Panc1 (cell line): ENCODE data around the gene NELL2. TPM values are rescaled to one million over a fixed set of nuclear protein-coding genes. Genes with fewer than 3 reads are reported as not detected.
A peak's percentile ranks its signal among the peaks of the same experiment; 100 is the strongest.

Experiments
- ATAC-seq: fragments of 200-7000 bp; cut with Tn5 transposase; 2 replicates; pipeline ENCODE4 v1.9.1; 2020; ENCODE audit warnings: mild to moderate bottlenecking, moderate library complexity
- BruUV-seq: library from RNA; stranded (reverse); fragments of 400-500 nt; replicated peaks from 2 replicates; lab custom pipeline; 2021; lab: Mats Ljungman, UMichigan
- CTCF ChIA-PET: fragments of 300-600 bp; sonication (Branson Sonifier 250); formaldehyde crosslinking; loops from one replicate; lab custom pipeline; 2022; ENCODE audit warnings: antibody characterized with exemption; lab: Charles Lee
- POLR2A ChIA-PET: fragments of 300-600 bp; sonication (Branson Sonifier 250); formaldehyde crosslinking; loops from one replicate; lab custom pipeline; 2022; ENCODE audit warnings: antibody characterized with exemption; lab: Charles Lee
- DNase-seq: peaks from one replicate; pipeline ENCODE4 v3.0.0-alpha.2; 2010; ENCODE audit warnings: low read depth, low spot score
- H3K27ac ChIP-seq: 2 replicates; pipeline ENCODE4 v1.5.1; 2011; ENCODE audit warnings: mild to moderate bottlenecking, low read length, inconsistent platforms
- H3K27me3 ChIP-seq: fragments of 200-500 bp; sonication (Bioruptor generic); 2 replicates; pipeline ENCODE4 v1.6.0; 2014; ENCODE audit warnings: low read length, inconsistent platforms; ENCODE audit not compliant: control insufficient read depth, insufficient read depth
- H3K36me3 ChIP-seq: fragments of 200-500 bp; sonication (Bioruptor generic); 2 replicates; pipeline ENCODE4 v1.5.1; 2014; ENCODE audit warnings: inconsistent platforms, mild to moderate bottlenecking, low read length, moderate library complexity; ENCODE audit not compliant: control insufficient read depth, insufficient read depth
- H3K4me1 ChIP-seq: 2 replicates; pipeline ENCODE4 v1.5.1; 2011; ENCODE audit warnings: inconsistent platforms, mild to moderate bottlenecking, low read length, moderate library complexity; ENCODE audit not compliant: control insufficient read depth, insufficient read depth
- H3K4me3 ChIP-seq, 2 experiments: 2 replicates each; pipeline ENCODE4 v1.5.1; 2011 to 2012; ENCODE audit warnings: low read depth in 2 of 2, low read length in 2 of 2, mild to moderate bottlenecking in 2 of 2, inconsistent platforms in 1 of 2, moderate library complexity in 1 of 2
- H3K9me3 ChIP-seq: fragments of 200-500 bp; sonication (Bioruptor generic); 2 replicates; pipeline ENCODE4 v1.5.1; 2014; ENCODE audit warnings: low read depth, mild to moderate bottlenecking, inconsistent platforms, low read length, moderate library complexity; ENCODE audit not compliant: control insufficient read depth, insufficient read depth
- CTCF ChIP-seq: fragments of 450-650 bp; IDR thresholded peaks from 2 replicates; pipeline ENCODE4 v1.5.1; 2017; ENCODE audit warnings: mild to moderate bottlenecking
- POLR2AphosphoS5 ChIP-seq: IDR thresholded peaks from 2 replicates; pipeline ENCODE4 v1.6.1; 2012; ENCODE audit warnings: mild to moderate bottlenecking, low read depth, low read length, moderate library complexity
- REST ChIP-seq, 2 experiments: IDR thresholded peaks; 2 replicates each; pipeline ENCODE4 v1.6.1; 2011 to 2012; ENCODE audit warnings: low read depth in 2 of 2, control low read depth in 1 of 2, low read length in 1 of 2, mild to moderate bottlenecking in 1 of 2, moderate library complexity in 1 of 2; ENCODE audit not compliant: insufficient read depth in 1 of 2
- SIN3A ChIP-seq: IDR thresholded peaks from 2 replicates; pipeline ENCODE4 v1.6.1; 2012; ENCODE audit warnings: low read depth, mild to moderate bottlenecking, low read length, moderate library complexity, borderline replicate concordance; ENCODE audit not compliant: insufficient read depth
- TCF7L2 ChIP-seq: IDR thresholded peaks from 2 replicates; pipeline ENCODE4 v1.6.1; 2011; ENCODE audit warnings: mild to moderate bottlenecking, low read depth, low read length, inconsistent platforms
- in situ Hi-C: cut with HindIII; loops from 2 replicates; pipeline ENCODE4 v1.10.0; 2016; ENCODE audit warnings: low sequenced_read_pairs, low pct_unique_long_range_greater_than_20kb
- intact Hi-C: fragments of 100-400 bp; cut with micrococcal nuclease; formaldehyde crosslinking; loops from one replicate; pipeline ENCODE4 v1.10.0; 2022; ENCODE audit not compliant: unreplicated experiment
- total RNA-seq: library from RNA; stranded (reverse); gene quantifications from one replicate; pipeline ENCODE4 v1.2.1, GENCODE V29; 2021; ENCODE audit not compliant: unreplicated experiment

Gene NELL2
- total RNA-seq, 1 experiment from 2014 or later: 0.28 TPM

GRCh38 chr12:44873898-44874297 lies 2.2 kb downstream of the NELL2 start:
- Histone ChIP-seq H3K27ac (no peak overlapping the region), H3K4me3 (no peak overlapping the region), H3K36me3 (no peaks in the 10 kb centered on the region), H3K9me3 (no peaks in the 10 kb centered on the region), H3K27me3 (peaks cover 35% of the 10 kb centered on the region), H3K4me1 (peaks cover 10% of the 10 kb centered on the region; the same call in 1 of the 2 replicates)
- no peak for DNase-seq
- no peak for ATAC-seq
- no TSS peak for BruUV-seq
- in situ Hi-C loops (no loop called here), intact Hi-C loops (no loop called here)
- TF ChIP-seq POLR2AphosphoS5 (no peak), CTCF (peak; percentile 32; the same call in 1 of the 2 replicates)
- ChIA-PET CTCF (no interaction called here), POLR2A (no interaction called here)

- BruUV-seq: no TSS peak
- H3K4me1 ChIP-seq: no peaks in the 10 kb centered on the region
- intact Hi-C loops (no loop called here), in situ Hi-C loops (no loop called here)
- H3K27ac ChIP-seq: no peak overlapping the region
- peaks cover 14% of the 10 kb centered on the region for H3K27me3 ChIP-seq
- DNase-seq (no peak), ATAC-seq (no peak)
- H3K9me3 ChIP-seq: no peaks in the 10 kb centered on the region
- no peaks in the 10 kb centered on the region for H3K36me3 ChIP-seq
- POLR2A ChIA-PET: no interaction called here
- no peak overlapping the region for H3K4me3 ChIP-seq
- CTCF ChIA-PET: no interaction called here
- TF ChIP-seq SIN3A (no peak), REST (IDR thresholded peaks at IDR 0.05; ENCODE audit: insufficient read depth in 1 of 2, low read depth in 2 of 2, low read length in 1 of 2) (no peak), POLR2AphosphoS5 (no peak), CTCF (no peak), TCF7L2 (no peak)
Measured at GRCh38 chr12:44869503-44869902, 6.6 kb downstream of the NELL2 start.
